ENCODE measurements around the gene BDP1. TPM values are rescaled to one million over a fixed set of nuclear protein-coding genes. Genes with fewer than 3 reads are reported as not detected.

The BDP1 gene
- polyA plus RNA-seq, 1 donor from 2014 or later = 83.7 TPM

GRCh38 chr5:71482132-71482531 lies 26.7 kb downstream of the BDP1 start:
- no peaks in the 10 kb centered on the region for H4K20me1 ChIP-seq (ENCODE audit: insufficient read depth)

GRCh38 chr5:71483355-71483754 lies 27.9 kb downstream of the BDP1 start:
- no peaks in the 10 kb centered on the region for H3K9me2 ChIP-seq (ENCODE audit: insufficient read depth, low read length)
- H3F3A ChIP-seq (ENCODE audit: insufficient read depth, low read length, poor library complexity, severe bottlenecking) = no peaks in the 10 kb centered on the region
- H3K27me3 ChIP-seq (ENCODE audit: insufficient read depth, low read depth, low read length) = no peaks in the 10 kb centered on the region
- H3K4me3 ChIP-seq (ENCODE audit: low read length) = no peak overlapping the region
- H3K9ac ChIP-seq (ENCODE audit: low read length) = no peak overlapping the region
- no peaks in the 10 kb centered on the region for H4K20me1 ChIP-seq (ENCODE audit: insufficient read depth)
- H3K27ac ChIP-seq (ENCODE audit: low read length) = no peak overlapping the region
- H3K79me2 ChIP-seq (replicated peaks; ENCODE audit: insufficient read depth, low read length) = no peaks in the 10 kb centered on the region
- H3K4me2 ChIP-seq (ENCODE audit: low read length) = no peak overlapping the region
- no peaks in the 10 kb centered on the region for H3K9me3 ChIP-seq (ENCODE audit: low read length)
- H3K36me3 ChIP-seq (ENCODE audit: insufficient read depth, low read length) = peaks cover 17% of the 10 kb centered on the region
- no peak overlapping the region for H2AFZ ChIP-seq (ENCODE audit: low read depth, low read length)
- TF ChIP-seq SMC3 (conservative IDR thresholded peaks at IDR 0.05; ENCODE audit: poor library complexity) = no peak
- TF ChIP-seq REST (IDR thresholded peaks at IDR 0.05; ENCODE audit: borderline replicate concordance) = no peak
- TF ChIP-seq MXI1 (conservative IDR thresholded peaks at IDR 0.05; ENCODE audit: poor library complexity, severe bottlenecking) = no peak
- TF ChIP-seq CTCF (IDR thresholded peaks at IDR 0.05; ENCODE audit: poor library complexity, severe bottlenecking) = no peak
- no peak for TF ChIP-seq TAF1 (IDR thresholded peaks at IDR 0.05; ENCODE audit: low read depth)
- TF ChIP-seq POLR2AphosphoS5 (IDR thresholded peaks at IDR 0.05) = no peak
- no peak for TF ChIP-seq EZH2 (IDR thresholded peaks at IDR 0.05; ENCODE audit: borderline replicate concordance, insufficient read depth, low read length, poor library complexity, severe bottlenecking)

More at GRCh38 chr5:71482132-71482531, 26.7 kb downstream of the BDP1 start:
- no peaks in the 10 kb centered on the region for H3K79me2 ChIP-seq (replicated peaks; ENCODE audit: insufficient read depth, low read length)
- H3K9me2 ChIP-seq (ENCODE audit: insufficient read depth, low read length) = no peaks in the 10 kb centered on the region
- H3K4me2 ChIP-seq (ENCODE audit: low read length) = no peak overlapping the region
- no peak overlapping the region for H3K27ac ChIP-seq (ENCODE audit: low read length)
- no peaks in the 10 kb centered on the region for H3F3A ChIP-seq (ENCODE audit: insufficient read depth, low read length, poor library complexity, severe bottlenecking)
- no peak overlapping the region for H3K9ac ChIP-seq (ENCODE audit: low read length)
- TF ChIP-seq CTCF (IDR thresholded peaks at IDR 0.05; ENCODE audit: poor library complexity, severe bottlenecking) = no peak
- TF ChIP-seq TAF1 (IDR thresholded peaks at IDR 0.05; ENCODE audit: low read depth) = no peak
- TF ChIP-seq SMC3 (conservative IDR thresholded peaks at IDR 0.05; ENCODE audit: poor library complexity) = no peak
- TF ChIP-seq EP300 (conservative IDR thresholded peaks at IDR 0.05; ENCODE audit: poor library complexity, severe bottlenecking) = no peak
- TF ChIP-seq EZH2 (IDR thresholded peaks at IDR 0.05; ENCODE audit: borderline replicate concordance, insufficient read depth, low read length, poor library complexity, severe bottlenecking) = no peak
- TF ChIP-seq REST (IDR thresholded peaks at IDR 0.05; ENCODE audit: borderline replicate concordance) = no peak
- no peak for TF ChIP-seq POLR2AphosphoS5 (IDR thresholded peaks at IDR 0.05)
- H3K9me3 ChIP-seq (ENCODE audit: low read length) = no peaks in the 10 kb centered on the region
- peaks cover 17% of the 10 kb centered on the region for H3K36me3 ChIP-seq (ENCODE audit: insufficient read depth, low read length)
- H3K4me3 ChIP-seq (ENCODE audit: low read length) = no peak overlapping the region
- no peak overlapping the region for H2AFZ ChIP-seq (ENCODE audit: low read depth, low read length)
- no peaks in the 10 kb centered on the region for H3K27me3 ChIP-seq (ENCODE audit: insufficient read depth, low read depth, low read length)
